Smooth muscle cell (in vitro differentiated cells): Measurements from ENCODE around the gene SP140L. TPM values are rescaled to one million over a fixed set of nuclear protein-coding genes. Genes with fewer than 3 reads are reported as not detected.
"Not testable (repeated sequence)": the region's sequence is repeated elsewhere in the genome, so short reads cannot be mapped to it uniquely, and the experiment has no call there.

Source experiments
- DNase-seq: peaks from one replicate; lab custom pipeline; 2025; ENCODE audit not compliant: unreplicated experiment; lab: John Stamatoyannopoulos, UW
- H2AFZ ChIP-seq: fragments of 200-600 bp; sonication (generic); 2 replicates; pipeline ENCODE4 v1.6.0; 2016; ENCODE audit warnings: antibody characterized with exemption, low read depth, mild to moderate bottlenecking
- H3F3A ChIP-seq: fragments of 200-600 bp; sonication (generic); 2 replicates; pipeline ENCODE4 v1.6.0; 2017; ENCODE audit warnings: antibody characterized with exemption, low read depth
- H3K27ac ChIP-seq: fragments of 200-600 bp; sonication (generic); 2 replicates; pipeline ENCODE4 v1.5.1; 2016; ENCODE audit warnings: low read depth, mild to moderate bottlenecking
- H3K27me3 ChIP-seq: fragments of 200-600 bp; sonication (generic); 2 replicates; pipeline ENCODE4 v1.6.1; 2016; ENCODE audit warnings: low read depth, mild to moderate bottlenecking
- H3K36me3 ChIP-seq: fragments of 200-600 bp; sonication (generic); 2 replicates; pipeline ENCODE4 v1.5.1; 2016; ENCODE audit warnings: low read depth
- H3K4me1 ChIP-seq: fragments of 200-600 bp; sonication (generic); 2 replicates; pipeline ENCODE4 v1.5.1; 2016; ENCODE audit warnings: low read depth
- H3K4me2 ChIP-seq: fragments of 200-600 bp; sonication (generic); 2 replicates; pipeline ENCODE4 v1.6.0; 2016; ENCODE audit warnings: mild to moderate bottlenecking
- H3K4me3 ChIP-seq: fragments of 200-600 bp; sonication (generic); 2 replicates; pipeline ENCODE4 v1.5.1; 2016; ENCODE audit warnings: mild to moderate bottlenecking
- H3K79me2 ChIP-seq: fragments of 200-600 bp; sonication (generic); 2 replicates; pipeline ENCODE4 v1.6.0; 2016; ENCODE audit warnings: low read depth, mild to moderate bottlenecking
- H3K9ac ChIP-seq: fragments of 200-600 bp; sonication (generic); 2 replicates; pipeline ENCODE4 v1.6.0; 2016; ENCODE audit warnings: low read depth
- H3K9me3 ChIP-seq: fragments of 200-600 bp; sonication (generic); replicated peaks from 2 replicates; pipeline ENCODE4 v1.5.1; 2016; ENCODE audit warnings: low read depth
- H4K20me1 ChIP-seq: fragments of 200-600 bp; sonication (generic); 2 replicates; pipeline ENCODE4 v1.6.0; 2016; ENCODE audit warnings: low read depth
- WGBS: methylation state at CpG from one replicate; pipeline ENCODE4 v1.1.7; 2016; ENCODE audit warnings: low lambda C conversion rate; 5-methylcytosine and 5-hydroxymethylcytosine counted together
- polyA plus RNA-seq: library from polyadenylated mRNA; unstranded; fragments of >200 nt; fragmentation: Nextera tagmentation; extraction: Ambion mirVana; gene quantifications from 2 replicates; pipeline ENCODE4 v1.2.1, GENCODE V29; 2016
- total RNA-seq: library from RNA; depleted of rRNA; stranded (reverse); fragments of >200 nt; gene quantifications from 2 replicates; pipeline ENCODE4 v1.2.3, GENCODE V29; 2014
- TF ChIP-seq, protein P1 (sequence below): fragments of 200-600 bp; sonication (generic); IDR thresholded peaks from 2 replicates; pipeline ENCODE4 v1.5.1; 2017; ENCODE audit warnings: borderline replicate concordance, mild to moderate bottlenecking, antibody characterized with exemption; ENCODE audit not compliant: insufficient read depth, poor library complexity, severe bottlenecking

Gene SP140L
- total and polyA plus RNA-seq, 2 experiments from 2014 or later = 0.90 to 1.6 TPM

DNA sequence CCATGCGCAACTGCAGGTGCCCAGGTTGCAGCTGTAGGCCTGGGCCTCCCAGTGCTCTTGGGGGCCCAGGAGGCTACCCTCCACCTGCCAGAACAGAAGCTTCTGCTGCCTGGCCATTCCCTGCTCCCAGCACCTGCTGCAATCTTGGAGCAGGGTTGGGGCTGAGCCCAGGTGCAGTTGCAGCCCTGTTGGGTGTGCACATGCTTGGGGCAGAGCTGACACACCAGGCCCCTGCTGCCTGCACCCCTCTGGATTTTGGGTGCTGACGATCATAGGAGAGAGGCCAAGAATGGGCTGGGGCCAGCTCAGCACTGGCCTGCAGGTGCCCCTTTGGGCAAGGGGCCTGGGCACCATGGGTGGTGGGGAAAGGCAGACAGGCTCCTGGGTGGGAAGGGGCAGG lies 20.5 kb upstream of the SP140L start:
- Histone ChIP-seq H3K27me3 (no peaks in the 10 kb centered on the region), H3K4me3 (no peak overlapping the region), H2AFZ (no peak overlapping the region), H3K4me1 (no peaks in the 10 kb centered on the region), H3K9me3 (no peaks in the 10 kb centered on the region), H3K9ac (no peak overlapping the region), H3F3A (no peaks in the 10 kb centered on the region), H3K27ac (no peak overlapping the region), H4K20me1 (no peaks in the 10 kb centered on the region), H3K4me2 (no peak overlapping the region), H3K36me3 (no peaks in the 10 kb centered on the region), H3K79me2 (no peaks in the 10 kb centered on the region)
- no peak for DNase-seq
- TF ChIP-seq, protein P1, sequence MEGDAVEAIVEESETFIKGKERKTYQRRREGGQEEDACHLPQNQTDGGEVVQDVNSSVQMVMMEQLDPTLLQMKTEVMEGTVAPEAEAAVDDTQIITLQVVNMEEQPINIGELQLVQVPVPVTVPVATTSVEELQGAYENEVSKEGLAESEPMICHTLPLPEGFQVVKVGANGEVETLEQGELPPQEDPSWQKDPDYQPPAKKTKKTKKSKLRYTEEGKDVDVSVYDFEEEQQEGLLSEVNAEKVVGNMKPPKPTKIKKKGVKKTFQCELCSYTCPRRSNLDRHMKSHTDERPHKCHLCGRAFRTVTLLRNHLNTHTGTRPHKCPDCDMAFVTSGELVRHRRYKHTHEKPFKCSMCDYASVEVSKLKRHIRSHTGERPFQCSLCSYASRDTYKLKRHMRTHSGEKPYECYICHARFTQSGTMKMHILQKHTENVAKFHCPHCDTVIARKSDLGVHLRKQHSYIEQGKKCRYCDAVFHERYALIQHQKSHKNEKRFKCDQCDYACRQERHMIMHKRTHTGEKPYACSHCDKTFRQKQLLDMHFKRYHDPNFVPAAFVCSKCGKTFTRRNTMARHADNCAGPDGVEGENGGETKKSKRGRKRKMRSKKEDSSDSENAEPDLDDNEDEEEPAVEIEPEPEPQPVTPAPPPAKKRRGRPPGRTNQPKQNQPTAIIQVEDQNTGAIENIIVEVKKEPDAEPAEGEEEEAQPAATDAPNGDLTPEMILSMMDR = no peak
- 75% methylated on average over 2 of the region's 2 CpGs for WGBS

DNA sequence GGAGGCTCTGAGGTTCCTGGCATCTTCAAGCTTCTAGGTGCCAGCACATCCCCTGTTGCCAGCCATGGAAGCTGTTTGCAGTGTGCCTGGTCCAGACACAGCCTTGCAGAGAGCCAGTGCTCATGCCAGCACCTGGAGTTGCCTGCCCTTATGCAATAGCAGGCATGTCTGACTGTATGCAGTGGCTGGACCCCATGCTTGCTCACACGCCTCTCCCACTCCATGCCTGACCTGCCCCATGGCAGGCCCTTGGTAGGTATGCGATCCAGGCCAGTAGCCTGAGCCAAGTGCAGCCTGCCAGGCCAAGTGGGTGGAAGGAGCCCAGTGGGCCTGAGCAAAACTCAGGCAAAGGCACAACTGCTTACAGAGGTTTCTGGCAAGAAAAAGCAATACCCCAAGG lies 19.5 kb upstream of the SP140L start:
- H3K9ac ChIP-seq = no peak overlapping the region
- H3K27ac ChIP-seq = no peak overlapping the region
- H3F3A ChIP-seq = no peaks in the 10 kb centered on the region
- TF ChIP-seq, protein P1 = no peak
- no peaks in the 10 kb centered on the region for H3K27me3 ChIP-seq
- H4K20me1 ChIP-seq = no peaks in the 10 kb centered on the region
- DNase-seq = no peak
- H3K36me3 ChIP-seq = no peaks in the 10 kb centered on the region
- no peak overlapping the region for H2AFZ ChIP-seq
- peaks cover under 1% of the 10 kb centered on the region for H3K4me1 ChIP-seq
- H3K4me2 ChIP-seq = no peak overlapping the region
- H3K9me3 ChIP-seq = no peaks in the 10 kb centered on the region
- H3K4me3 ChIP-seq = no peak overlapping the region
- H3K79me2 ChIP-seq = no peaks in the 10 kb centered on the region
- 94% methylated on average over 2 of the region's 2 CpGs for WGBS

DNA sequence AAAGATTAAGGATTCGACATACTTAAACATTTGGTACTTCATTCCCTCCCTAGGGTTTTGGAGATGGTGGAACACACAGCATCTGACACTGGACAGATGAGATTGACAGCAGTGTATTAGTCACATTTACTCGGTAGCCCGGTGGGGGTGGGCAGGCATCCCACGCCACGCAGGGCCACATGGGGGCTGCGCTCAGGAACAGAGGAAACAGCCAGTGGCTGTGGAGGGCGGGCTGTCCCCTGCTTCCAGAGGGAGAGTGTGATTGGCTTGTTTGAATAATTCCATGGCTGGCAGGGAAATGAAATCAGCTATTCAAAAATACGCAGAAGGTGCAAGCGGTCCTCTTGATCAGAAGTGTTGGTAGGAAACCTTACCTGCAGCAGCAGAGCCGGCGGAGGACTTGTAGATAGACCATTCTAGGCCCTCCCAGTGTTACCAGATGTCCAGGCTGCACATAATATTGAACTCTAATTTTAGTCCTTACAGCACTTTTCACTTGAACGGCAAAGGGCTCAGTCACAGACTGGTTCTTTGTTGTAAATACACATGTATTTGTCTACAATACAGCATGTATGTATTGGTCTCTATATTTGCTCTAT lies 18.5 kb upstream of the SP140L start:
- no peaks in the 10 kb centered on the region for H3K79me2 ChIP-seq
- DNase-seq = no peak
- WGBS = 95% methylated on average over 12 of the region's 12 CpGs
- peaks cover 4% of the 10 kb centered on the region for H3K4me1 ChIP-seq
- no peak overlapping the region for H3K27ac ChIP-seq
- H3K4me2 ChIP-seq = no peak overlapping the region
- H3K9me3 ChIP-seq = no peaks in the 10 kb centered on the region
- TF ChIP-seq, protein P1 = no peak
- H3K9ac ChIP-seq = no peak overlapping the region
- no peak overlapping the region for H3K4me3 ChIP-seq
- H4K20me1 ChIP-seq = no peaks in the 10 kb centered on the region
- no peaks in the 10 kb centered on the region for H3K36me3 ChIP-seq
- no peaks in the 10 kb centered on the region for H3F3A ChIP-seq
- no peak overlapping the region for H2AFZ ChIP-seq
- H3K27me3 ChIP-seq = no peaks in the 10 kb centered on the region

DNA sequence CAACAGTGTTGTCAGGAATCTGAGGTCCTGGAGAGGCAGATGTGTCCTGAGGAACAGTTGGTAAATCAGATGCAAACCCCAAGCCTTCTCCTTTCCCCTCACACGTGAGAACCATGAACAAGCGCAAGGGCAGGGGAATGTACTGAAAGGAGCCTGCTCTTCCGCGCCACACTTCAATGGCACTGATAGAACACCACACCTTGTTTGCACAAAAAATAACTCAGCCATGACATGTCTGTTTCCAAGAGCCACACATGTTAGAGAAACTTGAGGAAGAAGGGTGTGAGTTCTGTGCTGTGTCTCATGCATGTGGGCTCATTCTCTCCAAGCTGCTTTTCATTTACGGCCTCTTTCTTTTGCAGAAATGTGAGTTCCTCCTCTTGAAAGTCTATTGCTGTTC lies 16.2 kb upstream of the SP140L start:
- H3K9me3 ChIP-seq = not testable (repeated sequence)

DNA sequence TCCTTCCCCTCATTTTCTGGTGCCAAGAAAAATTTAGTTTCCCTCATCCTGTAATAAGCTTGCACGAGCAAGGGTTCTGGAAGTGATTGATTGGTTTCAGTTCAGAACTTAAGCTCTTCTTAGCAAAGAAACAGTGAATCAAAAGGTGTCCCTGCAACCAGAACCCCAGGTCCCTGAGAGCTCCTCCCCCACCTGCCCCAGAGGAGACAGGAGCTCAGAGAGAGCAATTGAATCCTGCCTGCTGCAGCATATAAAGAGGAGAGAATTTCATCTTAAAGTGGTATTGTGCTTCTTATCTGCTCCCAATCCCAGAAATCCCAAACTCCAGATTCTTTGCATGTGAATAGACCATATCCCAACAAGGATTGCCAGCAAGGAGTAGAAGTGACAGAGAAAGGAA lies 15.4 kb upstream of the SP140L start:
- WGBS = 68% methylated on average over 1 of the region's 1 CpG
- not testable (repeated sequence) for H4K20me1 ChIP-seq, H2AFZ ChIP-seq, H3K79me2 ChIP-seq, DNase-seq, H3K4me2 ChIP-seq, H3K27ac ChIP-seq, H3K4me3 ChIP-seq, H3F3A ChIP-seq, H3K9me3 ChIP-seq, H3K4me1 ChIP-seq, H3K36me3 ChIP-seq, H3K9ac ChIP-seq, H3K27me3 ChIP-seq

More for the DNA sequence above, 16.2 kb upstream of the SP140L start:
- H3K4me2 ChIP-seq, H3F3A ChIP-seq, H3K27ac ChIP-seq, H3K36me3 ChIP-seq, H2AFZ ChIP-seq, DNase-seq, H3K9ac ChIP-seq, H3K4me1 ChIP-seq, H3K27me3 ChIP-seq, H3K4me3 ChIP-seq, H3K79me2 ChIP-seq, H4K20me1 ChIP-seq: not testable (repeated sequence)
- 83% methylated on average over 1 of the region's 5 CpGs for WGBS
